Glutamatergic neuron (in vitro differentiated cells): ENCODE measurements around the gene COPZ1. TPM values are rescaled to one million over a fixed set of nuclear protein-coding genes. Genes with fewer than 3 reads are reported as not detected.
"Not testable (repeated sequence)": the region's sequence is repeated elsewhere in the genome, so short reads cannot be mapped to it uniquely, and the experiment has no call there.

Source experiments
- DNase-seq: peaks from one replicate; pipeline ENCODE4 v3.0.0; 2022
- H3K27ac Mint-ChIP-seq: one replicate; pipeline ENCODE4 v1.8.0; 2020; ENCODE audit warnings: mild to moderate bottlenecking, mixed read lengths, inconsistent platforms; ENCODE audit not compliant: unreplicated experiment
- H3K27me3 Mint-ChIP-seq: one replicate; pipeline ENCODE4 v1.8.0; 2020; ENCODE audit warnings: mild to moderate bottlenecking, moderate library complexity, mixed read lengths, inconsistent platforms; ENCODE audit not compliant: unreplicated experiment
- H3K36me3 Mint-ChIP-seq: one replicate; pipeline ENCODE4 v1.8.0; 2020; ENCODE audit warnings: mild to moderate bottlenecking, mixed read lengths, inconsistent platforms; ENCODE audit not compliant: unreplicated experiment
- H3K4me1 Mint-ChIP-seq: one replicate; pipeline ENCODE4 v1.8.0; 2020; ENCODE audit warnings: mild to moderate bottlenecking, low read depth, mixed read lengths, inconsistent platforms; ENCODE audit not compliant: unreplicated experiment
- H3K4me3 Mint-ChIP-seq: one replicate; pipeline ENCODE4 v1.8.0; 2020; ENCODE audit warnings: mild to moderate bottlenecking, mixed read lengths, inconsistent platforms; ENCODE audit not compliant: unreplicated experiment
- H3K9me3 Mint-ChIP-seq: one replicate; pipeline ENCODE4 v1.8.0; 2020; ENCODE audit warnings: mild to moderate bottlenecking, moderate library complexity, mixed read lengths, inconsistent platforms; ENCODE audit not compliant: unreplicated experiment
- total RNA-seq: library from RNA; stranded (reverse); fragmentation: NEBNext Ultra II Directional; extraction: Animal tissue kit (Norgen Biotek cat#: 25700); gene quantifications from one replicate; pipeline ENCODE4 v1.2.1, GENCODE V29; 2021; ENCODE audit not compliant: unreplicated experiment
- TF ChIP-seq, protein P1 (sequence below): fragments of 200-600 bp; sonication (generic); IDR thresholded peaks from one replicate; pipeline ENCODE4 v1.5.0; 2021; ENCODE audit not compliant: partially characterized antibody, unreplicated experiment

COPZ1 gene
- total RNA-seq, 1 donor from 2014 or later = 88.6 TPM

GRCh38 chr12:54350743-54351142 is 25.8 kb downstream of the COPZ1 start:
- no peak overlapping the region for H3K4me3 Mint-ChIP-seq
- peaks cover 47% of the 10 kb centered on the region for H3K4me1 Mint-ChIP-seq
- peaks cover 6% of the 10 kb centered on the region for H3K27me3 Mint-ChIP-seq
- TF ChIP-seq, protein P1, sequence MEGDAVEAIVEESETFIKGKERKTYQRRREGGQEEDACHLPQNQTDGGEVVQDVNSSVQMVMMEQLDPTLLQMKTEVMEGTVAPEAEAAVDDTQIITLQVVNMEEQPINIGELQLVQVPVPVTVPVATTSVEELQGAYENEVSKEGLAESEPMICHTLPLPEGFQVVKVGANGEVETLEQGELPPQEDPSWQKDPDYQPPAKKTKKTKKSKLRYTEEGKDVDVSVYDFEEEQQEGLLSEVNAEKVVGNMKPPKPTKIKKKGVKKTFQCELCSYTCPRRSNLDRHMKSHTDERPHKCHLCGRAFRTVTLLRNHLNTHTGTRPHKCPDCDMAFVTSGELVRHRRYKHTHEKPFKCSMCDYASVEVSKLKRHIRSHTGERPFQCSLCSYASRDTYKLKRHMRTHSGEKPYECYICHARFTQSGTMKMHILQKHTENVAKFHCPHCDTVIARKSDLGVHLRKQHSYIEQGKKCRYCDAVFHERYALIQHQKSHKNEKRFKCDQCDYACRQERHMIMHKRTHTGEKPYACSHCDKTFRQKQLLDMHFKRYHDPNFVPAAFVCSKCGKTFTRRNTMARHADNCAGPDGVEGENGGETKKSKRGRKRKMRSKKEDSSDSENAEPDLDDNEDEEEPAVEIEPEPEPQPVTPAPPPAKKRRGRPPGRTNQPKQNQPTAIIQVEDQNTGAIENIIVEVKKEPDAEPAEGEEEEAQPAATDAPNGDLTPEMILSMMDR = no peak
- DNase-seq = no peak
- H3K9me3 Mint-ChIP-seq = peaks cover 10% of the 10 kb centered on the region
- H3K27ac Mint-ChIP-seq = peak overlapping the region; percentile 62
- peaks cover 12% of the 10 kb centered on the region for H3K36me3 Mint-ChIP-seq

- Mint-ChIP-seq H3K27me3 (peaks cover 10% of the 10 kb centered on the region), H3K27ac (peak overlapping the region; percentile 89), H3K9me3 (peaks cover 10% of the 10 kb centered on the region), H3K4me3 (no peak overlapping the region), H3K4me1 (peaks cover 51% of the 10 kb centered on the region), H3K36me3 (peaks cover 12% of the 10 kb centered on the region)
- TF ChIP-seq, protein P1 = no peak
- no peak for DNase-seq
Measured at GRCh38 chr12:54351341-54351740, 26.4 kb downstream of the COPZ1 start.

- Mint-ChIP-seq H3K9me3 (peaks cover 10% of the 10 kb centered on the region), H3K27me3 (peaks cover 11% of the 10 kb centered on the region), H3K4me3 (peak overlapping the region; percentile 86), H3K4me1 (peaks cover 57% of the 10 kb centered on the region), H3K36me3 (peaks cover 8% of the 10 kb centered on the region), H3K27ac (peak overlapping the region; percentile 89)
- DNase-seq = peak; percentile 65
- TF ChIP-seq, protein P1 = no peak
Measured at GRCh38 chr12:54352022-54352531, 27.1 kb downstream of the COPZ1 start.

DNA sequence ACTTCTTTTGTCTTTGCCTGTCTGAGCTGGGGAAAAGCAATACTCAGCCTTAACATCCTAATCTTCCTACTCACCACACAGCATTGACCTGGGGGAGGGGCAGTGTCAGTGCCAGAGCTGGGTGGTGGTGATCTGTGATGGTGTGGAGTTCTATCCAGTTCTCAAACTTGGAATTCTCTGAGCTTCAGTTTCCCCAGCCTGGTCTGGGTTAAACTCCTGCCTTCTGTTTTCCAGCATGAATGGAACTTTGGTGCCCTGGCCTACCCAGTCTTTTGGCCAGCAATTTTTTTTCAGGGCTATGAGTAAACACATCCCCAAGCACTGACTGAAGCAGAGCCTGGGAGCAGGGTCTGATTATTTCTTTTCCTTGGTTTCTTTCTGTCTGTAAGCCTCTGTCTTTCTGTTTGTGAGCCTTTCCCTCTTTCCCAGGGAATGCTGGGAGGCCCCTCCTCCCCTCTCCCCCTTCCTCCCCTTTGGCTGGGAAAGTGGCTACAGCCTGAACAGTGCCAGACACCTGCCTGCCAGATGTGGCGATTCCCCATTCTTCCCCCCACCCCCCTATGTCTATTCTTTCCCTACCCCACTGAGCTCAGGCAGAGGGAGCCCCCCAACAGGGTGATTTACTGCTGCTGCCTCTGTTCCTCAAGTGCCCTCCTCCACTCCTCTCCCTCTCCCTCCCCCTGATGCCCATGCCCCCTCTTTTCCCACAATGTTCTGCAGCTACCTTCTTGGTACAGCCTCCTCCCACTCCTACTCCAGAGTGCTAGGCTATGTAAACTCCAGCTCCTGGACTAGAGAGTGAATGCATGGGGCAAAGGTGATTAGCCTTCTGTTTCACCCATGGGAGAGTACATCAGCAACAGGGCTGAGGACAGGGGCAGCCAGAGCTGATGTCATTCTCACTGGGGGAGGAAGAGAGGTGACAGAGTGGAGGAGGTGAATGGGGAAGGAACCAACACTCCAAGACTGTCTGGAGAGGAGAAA is 28.3 kb downstream of the COPZ1 start:
- TF ChIP-seq, protein P1 = no peak
- Mint-ChIP-seq H3K4me1 (peaks cover 59% of the 10 kb centered on the region), H3K27me3 (peaks cover 11% of the 10 kb centered on the region), H3K4me3 (peak overlapping the region; percentile 86), H3K9me3 (peaks cover 10% of the 10 kb centered on the region), H3K36me3 (peaks cover 8% of the 10 kb centered on the region), H3K27ac (peak overlapping the region; percentile 57)
- DNase-seq = peak; percentile 38

DNA sequence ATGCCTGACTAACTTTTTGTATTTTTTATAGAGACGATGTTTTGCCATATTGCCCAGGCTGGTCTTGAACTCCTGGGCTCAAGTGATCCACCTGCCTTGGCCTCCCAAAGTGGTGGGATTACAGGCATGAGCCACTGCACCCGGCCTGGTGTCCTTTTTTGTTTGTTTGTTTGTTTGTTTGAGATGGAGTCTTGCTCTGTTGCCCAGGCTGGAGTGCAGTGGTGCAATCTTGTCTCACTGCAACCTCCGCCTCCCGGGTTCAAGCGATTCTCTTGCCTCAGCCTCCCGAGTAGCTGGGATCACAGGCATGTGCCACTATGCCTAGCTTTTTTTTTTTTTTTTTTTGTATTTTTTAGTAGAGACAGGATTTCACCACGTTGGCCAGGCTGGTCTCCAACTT is 29.3 kb downstream of the COPZ1 start:
- not testable (repeated sequence) for H3K27ac Mint-ChIP-seq, DNase-seq, H3K9me3 Mint-ChIP-seq, H3K4me3 Mint-ChIP-seq, H3K36me3 Mint-ChIP-seq
- H3K4me1 Mint-ChIP-seq = peaks cover 57% of the 10 kb centered on the region
- peaks cover 11% of the 10 kb centered on the region for H3K27me3 Mint-ChIP-seq
